ENCODE measurements around the gene LSAMP. TPM values are rescaled to one million over a fixed set of nuclear protein-coding genes. Genes with fewer than 3 reads are reported as not detected.

The LSAMP gene
- total RNA-seq, 1 experiment from 2014 or later, result not detected

DNA sequence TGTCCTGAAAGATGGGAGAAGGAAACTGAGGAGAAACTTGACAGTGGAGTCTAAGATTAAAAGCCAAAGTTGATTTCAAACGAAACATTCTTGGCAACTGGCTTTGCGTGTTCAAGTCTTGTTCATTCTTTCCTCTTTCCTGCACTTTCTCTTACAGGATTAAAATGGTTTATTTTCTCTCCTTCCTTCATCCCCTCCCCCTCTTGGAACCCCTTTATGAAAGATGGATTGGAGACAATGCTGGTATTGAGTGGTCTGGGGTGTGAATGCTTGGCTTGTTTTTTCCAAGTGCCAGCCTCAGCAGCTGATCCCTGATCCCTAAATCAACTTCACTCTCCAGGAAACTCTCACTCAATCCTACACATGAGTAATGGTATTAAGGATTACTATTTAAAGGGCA, 703 bp upstream of the LSAMP start:
- no peaks in the 10 kb centered on the region for H3K36me3 Mint-ChIP-seq (ENCODE audit: insufficient read depth, unreplicated experiment)
- peaks cover 3% of the 10 kb centered on the region for H3K27me3 Mint-ChIP-seq (ENCODE audit: insufficient read depth, unreplicated experiment)
- no peak for DNase-seq
- no peaks in the 10 kb centered on the region for H3K9me3 ChIP-seq
- no peaks in the 10 kb centered on the region for H3K36me3 ChIP-seq (ENCODE audit: control insufficient read depth, insufficient read depth, low read length)
- TF ChIP-seq, protein P1, sequence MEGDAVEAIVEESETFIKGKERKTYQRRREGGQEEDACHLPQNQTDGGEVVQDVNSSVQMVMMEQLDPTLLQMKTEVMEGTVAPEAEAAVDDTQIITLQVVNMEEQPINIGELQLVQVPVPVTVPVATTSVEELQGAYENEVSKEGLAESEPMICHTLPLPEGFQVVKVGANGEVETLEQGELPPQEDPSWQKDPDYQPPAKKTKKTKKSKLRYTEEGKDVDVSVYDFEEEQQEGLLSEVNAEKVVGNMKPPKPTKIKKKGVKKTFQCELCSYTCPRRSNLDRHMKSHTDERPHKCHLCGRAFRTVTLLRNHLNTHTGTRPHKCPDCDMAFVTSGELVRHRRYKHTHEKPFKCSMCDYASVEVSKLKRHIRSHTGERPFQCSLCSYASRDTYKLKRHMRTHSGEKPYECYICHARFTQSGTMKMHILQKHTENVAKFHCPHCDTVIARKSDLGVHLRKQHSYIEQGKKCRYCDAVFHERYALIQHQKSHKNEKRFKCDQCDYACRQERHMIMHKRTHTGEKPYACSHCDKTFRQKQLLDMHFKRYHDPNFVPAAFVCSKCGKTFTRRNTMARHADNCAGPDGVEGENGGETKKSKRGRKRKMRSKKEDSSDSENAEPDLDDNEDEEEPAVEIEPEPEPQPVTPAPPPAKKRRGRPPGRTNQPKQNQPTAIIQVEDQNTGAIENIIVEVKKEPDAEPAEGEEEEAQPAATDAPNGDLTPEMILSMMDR (IDR thresholded peaks at IDR 0.05; ENCODE audit: insufficient read depth in 1 of 2, low read depth in 1 of 2, low read length in 1 of 2, severe bottlenecking in 1 of 2, unreplicated experiment in 1 of 2), result no peak
- H3K9me3 Mint-ChIP-seq (ENCODE audit: unreplicated experiment), result no peaks in the 10 kb centered on the region
- H3K27me3 ChIP-seq (replicated peaks; ENCODE audit: control insufficient read depth, insufficient read depth, low read length), result no peaks in the 10 kb centered on the region
- POLR2A ChIA-PET, result no interaction called here
- H3K4me3 ChIP-seq (ENCODE audit: low read depth, low read length), result no peak overlapping the region
- BruUV-seq (replicated peaks), result no TSS peak
- H3K4me1 Mint-ChIP-seq (ENCODE audit: low read depth, unreplicated experiment), result no peaks in the 10 kb centered on the region
- intact Hi-C loops (cut with micrococcal nuclease; ENCODE audit: unreplicated experiment), result no loop called here
- CTCF ChIA-PET, result no interaction called here
- no peak overlapping the region for H3K27ac Mint-ChIP-seq (ENCODE audit: unreplicated experiment)
- no peak overlapping the region for H3K4me3 Mint-ChIP-seq (ENCODE audit: unreplicated experiment)
- no peaks in the 10 kb centered on the region for H3K4me1 ChIP-seq

DNA sequence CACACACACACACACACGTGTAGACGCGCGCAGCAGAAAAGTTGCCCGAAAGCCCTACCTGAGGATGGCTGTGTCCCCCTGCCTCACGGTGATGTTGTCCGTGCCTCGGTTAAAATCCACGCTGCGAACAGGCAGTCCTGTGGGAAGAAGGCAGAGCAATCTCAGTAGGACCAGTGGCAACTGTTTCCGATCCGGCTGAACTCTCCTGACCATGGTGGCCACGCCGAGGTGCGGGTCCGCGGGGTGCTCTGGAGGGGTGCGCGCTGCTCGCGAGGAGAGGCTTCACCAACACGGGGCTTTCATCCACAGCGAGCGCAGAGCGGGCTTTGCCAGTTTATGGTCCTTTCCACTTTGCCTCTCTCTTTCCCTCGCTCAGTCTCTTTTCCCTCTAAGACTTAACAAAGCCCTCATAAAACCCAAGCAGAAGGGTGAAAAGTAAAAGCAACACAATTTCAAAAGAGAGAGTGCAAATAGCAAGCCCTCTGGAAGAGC, 422 bp downstream of the LSAMP start:
- Histone ChIP-seq H3K4me3 (ENCODE audit: low read depth, low read length) (no peak overlapping the region), H3K36me3 (ENCODE audit: control insufficient read depth, insufficient read depth, low read length) (no peaks in the 10 kb centered on the region), H3K4me1 (no peaks in the 10 kb centered on the region), H3K9me3 (no peaks in the 10 kb centered on the region), H3K27me3 (replicated peaks; ENCODE audit: control insufficient read depth, insufficient read depth, low read length) (no peaks in the 10 kb centered on the region)
- intact Hi-C loops (cut with micrococcal nuclease; ENCODE audit: unreplicated experiment), result no loop called here
- H3K36me3 Mint-ChIP-seq (ENCODE audit: insufficient read depth, unreplicated experiment), result no peaks in the 10 kb centered on the region
- CTCF ChIA-PET, result no interaction called here
- peak overlapping the region; percentile 34 for H3K4me3 Mint-ChIP-seq (ENCODE audit: unreplicated experiment)
- BruUV-seq (replicated peaks), result no TSS peak
- no peak overlapping the region for H3K27ac Mint-ChIP-seq (ENCODE audit: unreplicated experiment)
- no peaks in the 10 kb centered on the region for H3K4me1 Mint-ChIP-seq (ENCODE audit: low read depth, unreplicated experiment)
- TF ChIP-seq, protein P1 (IDR thresholded peaks at IDR 0.05; ENCODE audit: insufficient read depth in 1 of 2, low read depth in 1 of 2, low read length in 1 of 2, severe bottlenecking in 1 of 2, unreplicated experiment in 1 of 2), result no peak
- DNase-seq, result no peak
- POLR2A ChIA-PET, result no interaction called here
- H3K27me3 Mint-ChIP-seq (ENCODE audit: insufficient read depth, unreplicated experiment), result peaks cover 3% of the 10 kb centered on the region
- no peaks in the 10 kb centered on the region for H3K9me3 Mint-ChIP-seq (ENCODE audit: unreplicated experiment)

DNA sequence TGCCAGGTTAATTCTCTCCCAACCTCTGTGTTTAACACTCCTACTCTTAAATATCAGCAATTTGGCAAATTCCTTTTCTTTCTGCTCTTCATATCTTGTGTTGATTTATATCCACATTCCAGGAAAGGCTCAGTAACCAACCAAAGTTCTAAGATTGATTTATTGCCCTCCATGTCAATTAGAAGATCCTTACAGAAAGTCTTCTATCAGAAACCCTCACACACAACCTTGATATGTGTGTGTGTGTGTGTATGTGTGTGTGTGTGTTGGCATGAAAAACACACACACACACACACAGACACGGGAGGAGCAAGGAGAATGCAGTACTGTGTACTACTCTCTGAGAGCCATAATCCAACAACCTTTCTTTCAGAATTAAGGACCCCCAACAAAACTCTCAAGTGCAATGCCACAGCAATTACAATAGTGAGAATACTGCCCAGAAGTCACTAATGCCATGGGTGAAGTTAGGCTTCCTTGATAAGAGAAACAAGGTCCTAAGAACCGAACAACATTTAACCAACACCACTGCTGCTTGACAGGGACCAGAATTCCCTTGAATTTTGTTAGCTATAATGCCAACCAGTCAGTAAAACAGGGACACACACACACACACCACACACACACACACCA, 1.1 kb downstream of the LSAMP start:
- ChIA-PET POLR2A (no interaction called here), CTCF (no interaction called here)
- H3K36me3 Mint-ChIP-seq (ENCODE audit: insufficient read depth, unreplicated experiment), result no peaks in the 10 kb centered on the region
- intact Hi-C loops (cut with micrococcal nuclease; ENCODE audit: unreplicated experiment), result no loop called here
- no peaks in the 10 kb centered on the region for H3K4me1 Mint-ChIP-seq (ENCODE audit: low read depth, unreplicated experiment)
- no peak for DNase-seq
- Histone ChIP-seq H3K36me3 (ENCODE audit: control insufficient read depth, insufficient read depth, low read length) (no peaks in the 10 kb centered on the region), H3K4me3 (ENCODE audit: low read depth, low read length) (no peak overlapping the region), H3K4me1 (no peaks in the 10 kb centered on the region), H3K9me3 (no peaks in the 10 kb centered on the region), H3K27me3 (replicated peaks; ENCODE audit: control insufficient read depth, insufficient read depth, low read length) (no peaks in the 10 kb centered on the region)
- no peak overlapping the region for H3K4me3 Mint-ChIP-seq (ENCODE audit: unreplicated experiment)
- no peaks in the 10 kb centered on the region for H3K9me3 Mint-ChIP-seq (ENCODE audit: unreplicated experiment)
- H3K27me3 Mint-ChIP-seq (ENCODE audit: insufficient read depth, unreplicated experiment), result peaks cover 3% of the 10 kb centered on the region
- H3K27ac Mint-ChIP-seq (ENCODE audit: unreplicated experiment), result no peak overlapping the region
- no TSS peak for BruUV-seq (replicated peaks)
- TF ChIP-seq, protein P1 (IDR thresholded peaks at IDR 0.05; ENCODE audit: insufficient read depth in 1 of 2, low read depth in 1 of 2, low read length in 1 of 2, severe bottlenecking in 1 of 2, unreplicated experiment in 1 of 2), result no peak

Data from Caco-2 (cell line).